Astrocyte (in vitro differentiated cells and primary cell): ENCODE data around the gene COL15A1. TPM values are rescaled to one million over a fixed set of nuclear protein-coding genes. Genes with fewer than 3 reads are reported as not detected.

ENCODE experiments used
- DNase-seq: peaks from one replicate; pipeline ENCODE4 v3.0.0-alpha.2; 2010; ENCODE audit warnings: low read depth
- FAIRE-seq: peaks from 2 replicates; lab custom pipeline; 2011; peaks lifted over from hg19 to GRCh38; lab: Jason Lieb, UNC
- H2AFZ ChIP-seq: 2 replicates; pipeline ENCODE4 v1.6.0; 2012; ENCODE audit warnings: low read depth, low read length, inconsistent platforms
- H3K27ac ChIP-seq: 2 replicates; pipeline ENCODE4 v1.5.1; 2011; ENCODE audit warnings: low read depth, low read length, inconsistent platforms
- H3K27me3 ChIP-seq: 2 replicates; pipeline ENCODE4 v1.6.0; 2011; ENCODE audit warnings: low read length, inconsistent platforms; ENCODE audit not compliant: insufficient read depth
- H3K36me3 ChIP-seq: 2 replicates; pipeline ENCODE4 v1.5.1; 2011; ENCODE audit warnings: low read length, inconsistent platforms; ENCODE audit not compliant: insufficient read depth
- H3K4me1 ChIP-seq: 2 replicates; pipeline ENCODE4 v1.5.1; 2011; ENCODE audit warnings: low read length, inconsistent platforms; ENCODE audit not compliant: insufficient read depth
- H3K4me2 ChIP-seq: 2 replicates; pipeline ENCODE4 v1.6.0; 2012; ENCODE audit warnings: low read length, inconsistent platforms
- H3K4me3 ChIP-seq: 2 replicates; pipeline ENCODE4 v1.5.1; 2011; ENCODE audit warnings: low read depth, mild to moderate bottlenecking, low read length, inconsistent platforms; ENCODE audit not compliant: insufficient read depth
- H3K79me2 ChIP-seq: 2 replicates; pipeline ENCODE4 v1.6.0; 2012; ENCODE audit warnings: mild to moderate bottlenecking, low read length, inconsistent platforms; ENCODE audit not compliant: insufficient read depth
- H3K9ac ChIP-seq: 2 replicates; pipeline ENCODE4 v1.6.0; 2012; ENCODE audit warnings: mild to moderate bottlenecking, low read length, inconsistent platforms
- H3K9me3 ChIP-seq: 2 replicates; pipeline ENCODE4 v1.5.1; 2012; ENCODE audit warnings: low read depth, mild to moderate bottlenecking, low read length, inconsistent platforms; ENCODE audit not compliant: insufficient read depth
- H4K20me1 ChIP-seq: 2 replicates; pipeline ENCODE4 v1.6.0; 2012; ENCODE audit warnings: low read length, inconsistent platforms; ENCODE audit not compliant: insufficient read depth
- H3K27ac Mint-ChIP-seq: one replicate; pipeline ENCODE4 v1.8.0; 2021; ENCODE audit warnings: mild to moderate bottlenecking, mixed read lengths; ENCODE audit not compliant: unreplicated experiment
- H3K27me3 Mint-ChIP-seq: one replicate; pipeline ENCODE4 v1.8.0; 2021; ENCODE audit warnings: low read depth, mixed read lengths; ENCODE audit not compliant: unreplicated experiment
- H3K36me3 Mint-ChIP-seq: one replicate; pipeline ENCODE4 v1.8.0; 2021; ENCODE audit warnings: low read depth, mixed read lengths; ENCODE audit not compliant: unreplicated experiment
- H3K4me1 Mint-ChIP-seq: one replicate; pipeline ENCODE4 v1.8.0; 2021; ENCODE audit warnings: low read depth, mixed read lengths; ENCODE audit not compliant: unreplicated experiment
- H3K4me3 Mint-ChIP-seq: one replicate; pipeline ENCODE4 v1.8.0; 2021; ENCODE audit warnings: mild to moderate bottlenecking, moderate library complexity, mixed read lengths; ENCODE audit not compliant: unreplicated experiment
- H3K9me3 Mint-ChIP-seq: one replicate; pipeline ENCODE4 v1.8.0; 2021; ENCODE audit warnings: mild to moderate bottlenecking, mixed read lengths; ENCODE audit not compliant: unreplicated experiment
- CTCF ChIP-seq: IDR thresholded peaks from 2 replicates; pipeline ENCODE4 v1.5.1; 2011; ENCODE audit warnings: low read depth, mild to moderate bottlenecking, inconsistent platforms, low read length, moderate library complexity; ENCODE audit not compliant: insufficient read depth
- EZH2 ChIP-seq: IDR thresholded peaks from 2 replicates; pipeline ENCODE4 v1.6.1; 2012; ENCODE audit warnings: mild to moderate bottlenecking, low read length, inconsistent platforms; ENCODE audit not compliant: insufficient read depth
- total RNA-seq: library from RNA; stranded (reverse); gene quantifications from 2 replicates; pipeline ENCODE4 v1.2.1, GENCODE V29; 2021

The COL15A1 gene
- total RNA-seq, 1 donor from 2014 or later, result 5.6 TPM

- TF ChIP-seq CTCF, result no peak
- TF ChIP-seq EZH2, result no peak
Measured at GRCh38 chr9:98995971-98996504, 52.3 kb downstream of the COL15A1 start.

GRCh38 chr9:98997604-98998003 is 53.9 kb downstream of the COL15A1 start:
- Histone ChIP-seq H3K9me3 (peaks cover 9% of the 10 kb centered on the region), H3K4me1 (peaks cover 16% of the 10 kb centered on the region), H3K4me2 (no peak overlapping the region), H3K27ac (no peak overlapping the region), H3K4me3 (no peak overlapping the region), H2AFZ (no peak overlapping the region), H3K79me2 (no peaks in the 10 kb centered on the region), H3K36me3 (no peaks in the 10 kb centered on the region), H4K20me1 (no peaks in the 10 kb centered on the region), H3K27me3 (peaks cover 27% of the 10 kb centered on the region), H3K9ac (no peak overlapping the region)
- DNase-seq, result peak; percentile 55
- Mint-ChIP-seq H3K27ac (no peak overlapping the region), H3K36me3 (no peaks in the 10 kb centered on the region), H3K4me3 (no peak overlapping the region), H3K4me1 (peaks cover 41% of the 10 kb centered on the region), H3K9me3 (peaks cover 9% of the 10 kb centered on the region), H3K27me3 (no peaks in the 10 kb centered on the region)
- TF ChIP-seq EZH2 (no peak), CTCF (no peak)
- no peak for FAIRE-seq

More at GRCh38 chr9:98995971-98996504, 52.3 kb downstream of the COL15A1 start:
- no peaks in the 10 kb centered on the region for H3K27me3 Mint-ChIP-seq
- FAIRE-seq, result no peak
- no peaks in the 10 kb centered on the region for H3K36me3 Mint-ChIP-seq
- Histone ChIP-seq H3K4me1 (peaks cover 16% of the 10 kb centered on the region), H3K79me2 (no peaks in the 10 kb centered on the region), H4K20me1 (no peaks in the 10 kb centered on the region), H3K27ac (no peak overlapping the region), H3K4me2 (no peak overlapping the region), H3K36me3 (no peaks in the 10 kb centered on the region), H3K9me3 (peaks cover 10% of the 10 kb centered on the region), H3K4me3 (no peak overlapping the region), H3K9ac (no peak overlapping the region), H2AFZ (no peak overlapping the region), H3K27me3 (peaks cover 27% of the 10 kb centered on the region)
- peaks cover 30% of the 10 kb centered on the region for H3K4me1 Mint-ChIP-seq
- H3K4me3 Mint-ChIP-seq, result no peak overlapping the region
- H3K27ac Mint-ChIP-seq, result no peak overlapping the region
- no peak for DNase-seq
- H3K9me3 Mint-ChIP-seq, result peaks cover 13% of the 10 kb centered on the region

GRCh38 chr9:98998441-98999151 is 54.9 kb downstream of the COL15A1 start:
- peak overlapping the region; percentile 6 for H2AFZ ChIP-seq

More at GRCh38 chr9:98998441-98999151, 54.9 kb downstream of the COL15A1 start:
- no peak for FAIRE-seq
- H3K27ac Mint-ChIP-seq, result peak overlapping the region; percentile 67
- no peak overlapping the region for H3K27ac ChIP-seq
- no peaks in the 10 kb centered on the region for H4K20me1 ChIP-seq
- no peaks in the 10 kb centered on the region for H3K79me2 ChIP-seq
- no peak overlapping the region for H3K4me3 Mint-ChIP-seq
- peak overlapping the region; percentile 58 for H3K4me2 ChIP-seq
- H3K9me3 ChIP-seq, result peaks cover 3% of the 10 kb centered on the region
- DNase-seq, result peak; percentile 21
- peaks cover 2% of the 10 kb centered on the region for H3K36me3 Mint-ChIP-seq
- H3K4me3 ChIP-seq, result no peak overlapping the region
- H3K9me3 Mint-ChIP-seq, result peaks cover 6% of the 10 kb centered on the region
- peak overlapping the region; percentile 1 for H3K9ac ChIP-seq
- peaks cover under 1% of the 10 kb centered on the region for H3K27me3 Mint-ChIP-seq
- peaks cover 19% of the 10 kb centered on the region for H3K27me3 ChIP-seq
- H3K36me3 ChIP-seq, result no peaks in the 10 kb centered on the region
- H3K4me1 Mint-ChIP-seq, result peaks cover 36% of the 10 kb centered on the region
- TF ChIP-seq EZH2 (no peak), CTCF (peak; percentile 79)
- H3K4me1 ChIP-seq, result peaks cover 16% of the 10 kb centered on the region
